ENCODE results near the gene TAS2R13.

TAS2R13 gene, protein sequence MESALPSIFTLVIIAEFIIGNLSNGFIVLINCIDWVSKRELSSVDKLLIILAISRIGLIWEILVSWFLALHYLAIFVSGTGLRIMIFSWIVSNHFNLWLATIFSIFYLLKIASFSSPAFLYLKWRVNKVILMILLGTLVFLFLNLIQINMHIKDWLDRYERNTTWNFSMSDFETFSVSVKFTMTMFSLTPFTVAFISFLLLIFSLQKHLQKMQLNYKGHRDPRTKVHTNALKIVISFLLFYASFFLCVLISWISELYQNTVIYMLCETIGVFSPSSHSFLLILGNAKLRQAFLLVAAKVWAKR

DNA sequence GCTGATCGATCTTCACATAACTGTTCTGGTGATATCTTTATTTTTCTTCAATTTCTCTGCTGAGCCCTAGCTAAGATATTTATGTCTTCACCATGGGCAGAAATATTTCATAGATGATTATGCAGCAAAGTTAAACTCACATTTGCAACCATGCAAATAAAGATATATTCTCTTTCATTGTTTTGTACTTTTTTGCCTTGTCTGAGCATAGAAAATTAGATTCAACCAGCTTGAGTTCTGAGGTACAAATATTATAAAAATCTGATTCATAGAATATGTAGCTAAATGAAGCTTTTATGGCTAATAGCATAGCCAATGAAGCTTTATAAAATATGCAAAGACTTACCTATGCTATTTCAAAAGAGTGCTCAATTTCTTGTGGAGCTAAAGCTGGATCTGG is at the start of gene TAS2R13:
Gene TAS2R13, minus strand, starts transcription at position 101 of the 400 bp plus-strand sequence. CDS start 264 bp downstream, outside the sequence.
- no peak for DNase-seq (ENCODE audit: low spot score)

DNA sequence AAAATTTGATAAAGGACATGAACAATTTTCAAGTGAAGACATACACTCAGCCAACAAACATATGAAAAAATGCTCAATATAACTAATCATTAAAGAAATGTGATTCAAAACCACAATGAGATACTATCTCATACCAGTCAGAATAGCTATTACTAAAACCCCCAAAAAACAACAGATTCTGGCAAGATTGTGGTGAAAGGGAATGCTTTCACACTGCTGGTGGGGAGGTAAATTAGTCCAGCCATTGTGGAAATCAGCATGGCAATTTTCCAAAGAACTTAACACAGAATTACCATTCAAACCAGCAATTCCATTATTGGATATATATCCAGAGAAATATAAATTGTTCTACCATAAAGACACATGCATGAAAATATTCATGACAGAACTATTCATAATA is 48.4 kb upstream of the TAS2R13 start:
- DNase-seq (ENCODE audit: low spot score), result no peak

DNA sequence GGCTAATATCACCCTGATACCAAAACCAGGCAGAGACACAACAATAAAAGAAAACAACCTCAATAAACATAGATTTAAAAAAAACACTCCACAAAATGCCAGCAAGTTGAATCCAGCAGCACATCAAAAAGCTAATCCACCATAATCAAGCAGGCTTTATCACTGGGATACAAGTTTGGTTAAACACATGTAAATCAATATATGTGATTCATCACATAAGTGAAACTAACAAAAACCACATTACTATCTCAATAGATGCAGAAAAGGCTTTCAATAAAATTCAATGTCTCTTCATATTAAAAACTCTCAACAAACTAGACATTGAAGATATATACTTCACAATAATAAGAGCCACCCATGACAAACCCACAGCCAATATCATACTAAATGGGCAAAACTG is 46.7 kb upstream of the TAS2R13 start:
- no peak for DNase-seq (ENCODE audit: low spot score)

DNA sequence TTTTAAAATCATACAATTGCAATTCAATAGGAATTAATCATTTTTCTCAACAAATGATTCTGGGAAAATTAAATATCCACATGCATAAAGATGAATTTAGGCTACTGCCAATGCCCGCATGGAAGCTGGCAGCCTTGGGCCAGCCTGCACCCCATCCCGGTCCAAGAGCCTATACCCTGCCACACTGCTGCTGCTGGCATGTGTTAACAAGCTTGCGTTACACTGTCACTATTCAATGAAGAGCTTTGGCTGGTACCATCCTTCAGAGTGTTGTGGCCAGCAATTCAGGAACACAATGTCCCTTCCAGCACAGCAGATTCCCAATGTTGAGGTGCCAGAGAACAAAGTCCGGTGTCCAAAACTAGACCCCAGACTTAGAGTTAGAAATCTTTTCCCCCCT is 43.3 kb upstream of the TAS2R13 start:
- DNase-seq (ENCODE audit: low spot score), result no peak

DNA sequence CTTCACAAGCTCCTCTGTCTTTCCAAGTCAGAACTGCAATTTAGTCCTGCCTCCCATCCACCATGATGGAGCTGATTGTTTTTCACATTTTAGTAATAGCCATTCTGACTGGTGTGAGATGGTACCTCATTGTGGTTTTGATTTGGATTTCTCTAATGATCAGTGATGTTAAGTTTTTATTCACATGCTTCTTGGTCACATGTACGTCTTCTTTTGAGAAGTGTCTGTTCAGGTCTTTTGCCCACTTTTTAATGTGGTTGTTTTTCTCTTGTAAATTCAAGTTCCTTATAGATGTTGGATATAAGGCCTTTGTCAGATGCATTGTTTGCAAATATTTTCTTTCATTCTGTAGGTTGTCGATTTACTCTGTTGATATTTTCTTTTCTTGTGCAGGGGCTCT is 33.8 kb upstream of the TAS2R13 start:
- DNase-seq (ENCODE audit: low spot score), result no peak

DNA sequence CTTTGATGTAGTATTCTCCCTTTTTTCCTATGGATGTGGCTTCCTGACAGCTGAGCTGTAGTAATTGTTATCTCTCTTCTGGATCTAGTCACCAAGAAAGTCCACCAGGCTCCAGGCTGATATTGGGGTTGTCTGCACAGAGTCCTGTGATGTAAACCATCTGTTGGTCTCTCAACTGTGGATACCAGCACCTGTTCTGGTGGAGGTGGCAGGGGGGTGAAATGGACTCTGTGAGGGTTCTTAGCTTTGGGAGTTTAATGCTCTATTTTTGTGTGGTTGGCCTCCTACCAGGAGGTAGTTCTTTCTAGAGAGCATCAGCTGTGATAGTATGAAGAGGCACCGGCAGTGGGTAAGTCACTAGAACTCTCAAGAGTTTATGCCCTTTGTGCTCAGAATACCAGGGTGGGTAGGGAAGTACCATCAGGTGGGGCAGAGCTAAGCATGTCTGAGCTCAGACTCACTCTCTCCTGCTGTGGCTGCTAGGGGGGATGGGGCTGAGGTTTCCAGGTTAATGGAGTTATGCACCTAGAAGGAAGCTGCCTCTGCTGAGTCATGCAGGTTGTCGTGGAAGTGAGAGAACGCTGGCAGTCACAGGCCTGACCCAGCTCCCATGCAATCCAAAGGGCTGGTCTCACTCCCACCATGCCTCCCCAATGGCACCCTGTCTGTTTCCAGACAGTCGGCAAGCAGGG is 32.7 kb upstream of the TAS2R13 start:
- DNase-seq (ENCODE audit: low spot score), result no peak

DNA sequence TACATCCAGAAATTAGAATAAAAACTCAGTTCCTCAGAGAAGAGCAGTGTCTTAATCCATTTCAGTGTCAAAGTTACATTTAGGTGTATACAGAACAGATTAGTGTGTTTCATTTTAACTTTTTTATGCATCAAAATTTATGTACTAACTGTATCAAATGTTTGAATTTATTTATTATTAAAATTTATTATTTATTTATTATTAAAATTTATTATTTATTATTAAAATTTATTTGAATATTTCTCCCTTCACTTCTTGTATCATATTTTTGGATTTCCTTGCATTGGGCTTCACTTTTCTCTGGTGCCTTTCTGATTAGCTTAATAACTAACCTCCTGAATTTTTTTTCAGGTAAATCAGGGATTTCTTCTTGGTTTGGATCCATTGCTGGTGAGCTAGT is 32.0 kb upstream of the TAS2R13 start:
- DNase-seq (ENCODE audit: low spot score), result no peak

DNA sequence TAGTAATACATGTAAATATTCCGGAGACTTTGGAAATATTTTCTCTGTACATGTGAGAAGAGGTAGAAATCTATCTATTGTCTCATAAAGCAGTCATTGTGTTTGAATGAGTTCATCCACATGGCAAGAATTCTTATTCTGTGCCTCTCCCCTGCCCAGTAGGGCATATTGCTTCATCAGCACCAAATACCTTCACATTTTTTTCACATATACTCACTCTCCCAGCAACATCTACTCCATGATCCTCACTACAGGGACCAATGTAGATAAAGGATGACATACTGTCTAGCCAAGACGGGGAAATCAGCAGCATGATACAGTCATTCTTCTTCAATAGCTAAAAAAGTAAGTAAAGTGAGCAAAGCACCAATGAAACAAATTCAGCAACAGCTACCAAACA is 31.0 kb upstream of the TAS2R13 start:
- DNase-seq (ENCODE audit: low spot score), result peak; percentile 70

DNA sequence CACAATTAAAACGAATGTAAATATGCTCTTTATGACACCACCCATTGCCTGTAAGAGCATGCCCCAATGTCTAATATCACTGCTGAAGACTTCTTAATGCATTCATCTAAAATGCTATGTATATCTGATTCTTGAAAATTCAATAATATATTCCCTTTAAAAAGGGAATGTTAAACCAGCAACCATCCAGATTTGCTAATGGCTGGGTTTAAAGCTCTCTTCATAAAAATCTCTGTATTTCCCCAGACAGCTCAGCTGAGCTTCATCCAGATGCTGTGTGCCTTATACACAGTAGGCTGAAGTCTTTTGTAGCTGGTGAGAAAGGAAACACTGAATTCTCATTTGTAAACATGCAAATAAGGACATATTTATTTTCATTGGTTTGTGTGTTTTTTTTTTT is 29.8 kb upstream of the TAS2R13 start, which contains the start of gene TAS2R14:
Gene TAS2R14, minus strand, starts transcription at position 101 of the 400 bp plus-strand sequence. Its CDS starts 56 bp downstream, at position 45.
- DNase-seq (ENCODE audit: low spot score), result no peak

DNA sequence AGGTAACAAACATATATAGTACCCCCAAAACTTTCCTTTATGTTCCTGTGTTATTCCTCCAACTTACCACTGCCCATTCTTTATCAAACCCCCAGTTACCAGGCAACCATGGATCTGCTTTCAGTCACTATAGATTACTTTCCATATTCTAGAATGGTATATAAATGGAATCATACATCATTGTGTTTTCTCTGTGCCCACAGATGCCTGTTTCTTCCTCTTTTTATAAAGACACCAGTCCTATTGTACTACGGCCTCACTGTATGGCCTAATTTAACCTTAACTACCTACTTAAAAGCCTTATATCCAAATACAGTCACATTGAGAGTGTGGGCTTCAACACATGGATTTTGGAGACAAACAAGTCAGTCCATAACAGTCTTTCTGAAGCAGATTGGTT is 27.1 kb upstream of the TAS2R13 start:
- no peak for DNase-seq (ENCODE audit: low spot score)

DNA sequence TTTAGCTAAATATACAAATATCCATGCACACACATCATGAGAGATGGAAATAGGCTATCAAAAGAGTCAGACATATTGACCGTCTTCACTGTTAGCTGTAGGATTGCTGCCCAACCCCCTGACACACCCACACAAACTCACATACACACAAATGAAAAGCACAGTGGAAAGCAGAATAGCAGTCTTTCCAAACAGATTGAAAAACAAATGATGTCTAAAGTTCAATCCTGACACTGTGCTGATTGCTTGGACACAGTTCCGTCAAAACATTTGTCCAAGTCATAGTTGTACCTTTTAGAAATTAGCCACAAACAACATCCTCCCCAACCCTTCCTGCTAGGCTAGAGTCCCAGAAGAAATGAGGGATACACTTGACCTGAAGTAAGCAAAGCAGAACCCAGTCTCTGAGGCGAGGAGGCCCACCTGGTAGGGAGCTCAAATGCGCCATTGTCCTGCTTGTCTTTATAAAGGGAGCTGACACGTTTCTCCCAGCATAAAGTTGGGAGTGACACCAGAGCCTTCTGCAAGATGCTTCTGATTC is 19.5 kb upstream of the TAS2R13 start, which contains the start of gene PRH2:
Gene PRH2, plus strand, starts transcription at position 491 of the 541 bp plus-strand sequence. Its CDS starts 38 bp downstream, at position 529.
- DNase-seq (ENCODE audit: low spot score), result no peak

DNA sequence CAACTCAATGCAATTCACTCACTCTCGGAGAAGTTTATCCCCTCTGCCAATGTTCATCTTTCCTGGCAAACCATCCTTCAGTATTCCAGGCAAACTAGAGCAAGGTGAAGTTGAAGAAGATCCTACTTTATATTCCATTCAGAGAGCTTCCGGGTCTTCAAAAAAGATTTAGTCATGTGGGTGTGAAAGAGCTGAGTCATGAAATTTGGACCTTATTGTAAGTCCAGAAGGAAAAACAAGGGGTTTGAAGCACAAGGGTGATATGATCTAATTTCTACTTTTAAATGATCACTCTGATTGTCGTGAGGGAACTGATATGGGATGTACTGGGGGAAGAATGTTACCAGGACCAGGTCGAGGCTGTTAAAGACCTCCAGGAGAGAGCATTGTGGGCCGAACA is 16.9 kb upstream of the TAS2R13 start:
- no peak for DNase-seq (ENCODE audit: low spot score)

DNA sequence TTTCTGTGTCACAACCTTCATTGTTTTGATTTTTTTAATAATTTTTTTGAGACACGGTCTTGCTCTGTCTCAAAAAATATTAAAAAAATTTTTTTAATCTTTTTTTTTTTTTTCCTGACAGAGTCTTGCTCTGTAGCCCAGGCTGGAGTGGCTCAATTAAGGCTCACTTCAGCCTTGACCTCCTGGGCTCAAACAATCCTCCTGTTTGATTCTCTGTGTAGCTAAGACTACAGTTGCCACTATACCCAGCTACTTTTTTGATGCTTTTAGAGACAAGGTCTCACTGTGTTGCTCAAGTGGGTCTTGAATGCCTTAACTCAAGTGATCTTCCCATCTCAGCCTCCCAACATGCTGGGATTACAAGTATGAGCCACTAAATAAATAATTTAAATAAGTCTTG is 10.4 kb upstream of the TAS2R13 start:
- no peak for DNase-seq (ENCODE audit: low spot score)

DNA sequence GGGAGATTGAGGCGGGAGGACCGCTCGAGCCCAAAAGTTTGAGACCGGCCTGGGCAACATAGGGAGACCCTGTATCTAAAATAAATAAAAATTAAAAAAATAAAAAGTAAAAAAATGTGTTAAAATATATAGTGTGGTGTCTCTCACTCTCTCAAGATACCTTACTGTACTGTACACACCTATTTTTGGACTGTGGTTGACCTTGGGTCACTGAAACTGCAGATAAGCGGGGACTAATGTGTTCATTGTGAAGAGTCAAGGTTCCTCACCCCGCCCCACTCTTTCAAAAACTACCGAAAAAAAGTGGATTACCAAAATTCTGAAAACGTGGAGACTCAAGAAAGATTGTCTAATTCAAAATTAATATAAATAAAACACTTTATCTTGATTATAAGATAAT is 1.0 kb upstream of the TAS2R13 start:
- no peak for DNase-seq (ENCODE audit: low spot score)

DNA sequence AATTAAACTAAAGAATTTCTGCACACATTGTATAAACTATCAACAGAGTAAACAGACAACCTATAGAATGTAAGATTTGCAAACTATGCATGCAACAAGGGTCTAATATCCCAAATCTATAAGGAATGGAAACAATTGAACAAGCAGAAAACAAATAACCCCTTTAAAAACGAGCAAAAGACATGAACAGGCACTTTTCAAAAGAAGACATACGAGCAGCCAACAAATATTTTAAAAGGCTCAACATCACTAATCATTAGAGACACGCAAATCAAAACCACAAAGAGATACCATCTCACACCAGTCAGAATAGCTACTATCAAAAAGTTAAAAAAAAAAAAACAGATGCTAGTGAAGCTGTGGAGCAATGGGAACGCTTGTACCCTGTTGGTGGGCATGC is 4.7 kb downstream of the TAS2R13 start:
- DNase-seq (ENCODE audit: low spot score), result no peak

DNA sequence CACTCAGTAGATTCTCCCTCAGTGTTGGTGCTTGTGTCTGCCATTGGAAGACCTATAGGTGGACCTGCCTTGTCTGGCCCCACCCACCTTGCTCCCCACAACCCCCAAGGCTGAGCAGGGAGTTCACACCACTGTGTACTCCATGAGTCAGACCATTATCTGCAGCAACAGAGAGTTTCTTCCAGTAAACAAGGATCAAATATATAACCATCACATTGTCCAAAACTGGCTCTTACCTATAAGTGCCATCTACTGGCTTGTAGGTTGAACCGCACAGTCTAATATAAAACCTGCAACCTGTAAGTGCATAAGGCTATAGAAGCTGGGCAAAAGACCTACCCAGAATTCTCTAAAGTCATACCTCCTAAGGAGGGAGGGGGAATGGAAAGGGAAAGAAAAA is 7.9 kb downstream of the TAS2R13 start:
- no peak for DNase-seq (ENCODE audit: low spot score)

DNA sequence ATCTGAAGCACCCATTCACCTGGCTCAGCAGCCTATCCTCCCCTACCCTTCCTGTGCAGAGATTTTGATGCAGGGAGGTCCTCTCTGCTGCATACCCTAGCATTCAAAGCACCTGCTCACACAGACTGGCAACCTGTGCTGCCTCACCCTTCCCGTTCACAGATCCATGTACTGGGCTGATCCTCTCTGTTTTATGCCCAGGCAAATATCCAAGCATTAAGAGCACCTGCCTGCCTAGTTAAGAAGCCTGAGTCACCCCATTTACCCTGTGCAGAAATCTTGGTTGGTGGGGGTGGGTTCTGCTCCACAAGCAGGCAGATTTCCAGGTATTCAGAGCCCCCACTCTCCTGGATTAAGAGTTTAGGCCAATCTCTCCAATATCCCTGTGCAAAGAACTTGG is 8.4 kb downstream of the TAS2R13 start:
- DNase-seq (ENCODE audit: low spot score), result no peak

DNA sequence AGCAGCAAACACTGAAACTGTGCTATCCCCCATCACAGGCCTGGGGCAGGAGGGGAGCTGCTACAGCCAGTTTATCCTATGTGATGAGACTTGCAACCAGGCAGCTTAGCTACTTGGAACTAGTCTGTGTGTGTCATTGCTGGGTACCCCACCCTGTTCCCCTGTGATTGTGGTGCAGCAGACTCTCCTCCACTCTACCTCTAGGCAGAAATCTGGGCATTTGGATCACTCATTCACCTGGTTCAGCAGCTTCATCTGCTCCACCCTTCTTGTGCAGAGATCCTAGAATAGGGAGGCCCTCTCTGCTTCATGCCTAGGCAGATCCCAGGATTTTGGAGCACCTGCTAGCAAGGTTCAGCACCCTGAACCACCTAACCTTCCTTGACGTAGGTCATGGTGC is 8.8 kb downstream of the TAS2R13 start:
- no peak for DNase-seq (ENCODE audit: low spot score)

DNA sequence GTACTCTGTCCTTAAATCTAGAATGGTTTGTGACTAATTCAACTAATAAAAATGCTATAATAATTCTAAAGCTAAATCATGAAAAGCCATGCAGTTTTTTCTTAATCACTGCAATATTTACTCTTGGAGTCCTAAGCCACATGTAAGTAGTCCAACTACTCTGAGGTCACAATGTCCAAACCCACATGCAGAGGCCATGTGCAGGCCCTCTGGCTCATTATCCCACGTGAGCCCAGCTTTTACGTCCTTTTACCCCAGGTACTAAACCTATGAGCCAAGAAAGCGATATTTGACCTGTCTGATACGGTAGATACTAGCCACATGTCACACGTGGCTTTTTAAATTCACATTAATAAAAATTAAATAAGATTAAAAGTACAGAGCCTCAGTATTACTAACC is 12.5 kb downstream of the TAS2R13 start:
- DNase-seq (ENCODE audit: low spot score), result no peak

DNA sequence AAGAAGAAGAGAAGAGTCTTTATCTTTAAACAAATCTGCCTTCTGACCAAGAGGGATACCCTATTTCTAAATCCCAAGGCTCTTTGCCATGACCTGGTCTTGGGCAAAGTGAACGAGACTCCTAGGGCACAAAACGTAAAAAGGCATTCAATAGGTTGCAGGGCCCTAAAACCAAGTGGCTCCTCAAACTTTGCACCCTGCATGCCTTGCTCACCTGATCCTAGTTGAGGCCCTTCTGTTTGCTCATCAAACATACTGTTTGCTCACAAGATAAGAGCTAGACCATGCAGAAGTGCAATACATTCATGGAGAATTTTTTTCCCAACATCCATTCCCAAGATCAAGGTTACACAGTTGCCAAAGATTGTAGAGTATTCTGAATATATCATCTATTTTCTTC is 17.4 kb downstream of the TAS2R13 start:
- DNase-seq (ENCODE audit: low spot score), result no peak

DNA sequence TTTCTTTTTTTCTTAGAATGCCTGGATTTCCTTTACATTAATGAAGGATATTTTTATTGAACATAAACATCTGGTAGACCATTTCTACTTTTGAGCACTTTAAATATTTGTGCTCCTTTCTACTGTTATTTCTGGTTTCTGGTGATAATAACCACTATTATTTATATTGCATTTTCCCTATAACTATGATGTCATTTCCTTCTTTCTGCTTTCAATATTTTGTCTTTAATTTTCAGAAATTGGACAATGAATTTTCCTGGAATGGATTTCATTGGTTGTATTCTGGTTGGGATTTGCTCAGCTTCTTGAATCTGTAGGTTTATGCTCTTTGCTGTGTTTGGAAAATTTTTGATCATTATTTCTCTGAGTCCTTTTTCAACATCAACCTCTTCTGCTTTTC is 20.1 kb downstream of the TAS2R13 start:
- DNase-seq (ENCODE audit: low spot score), result no peak

DNA sequence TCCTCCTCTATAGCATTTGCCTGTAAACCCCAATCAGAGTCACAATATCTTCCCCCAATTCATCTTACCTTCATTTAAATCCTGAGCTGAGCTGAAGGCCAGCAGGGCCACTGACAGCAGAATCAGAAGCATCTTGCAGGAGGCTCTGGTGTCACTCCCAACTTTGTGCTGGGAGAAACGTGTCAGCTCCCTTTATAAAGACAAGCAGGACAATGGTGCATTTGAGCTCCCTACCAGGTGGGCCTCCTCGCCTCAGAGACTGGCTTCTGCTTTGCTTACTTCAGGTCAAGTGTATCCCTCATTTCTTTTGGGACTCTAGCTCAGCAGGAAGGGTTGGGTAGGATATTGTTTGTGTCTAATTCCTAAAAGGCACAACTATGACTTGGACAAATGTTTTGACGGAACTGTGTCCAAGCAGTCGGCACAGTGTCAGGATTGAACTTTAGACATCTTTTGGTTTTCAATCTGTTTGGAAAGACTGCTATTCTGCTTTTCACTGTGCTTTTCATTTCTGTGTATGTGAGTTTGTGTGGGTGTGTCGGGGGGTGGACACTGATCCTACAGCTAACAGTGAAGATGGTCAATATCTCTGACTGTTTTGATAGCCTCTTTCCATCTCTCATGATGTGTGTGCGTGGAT is 25.2 kb downstream of the TAS2R13 start, which contains the start of gene PRH1:
Gene PRH1, minus strand, starts transcription at position 170 of the 640 bp plus-strand sequence. Its CDS starts 38 bp downstream, at position 132.
- no peak for DNase-seq (ENCODE audit: low spot score)

DNA sequence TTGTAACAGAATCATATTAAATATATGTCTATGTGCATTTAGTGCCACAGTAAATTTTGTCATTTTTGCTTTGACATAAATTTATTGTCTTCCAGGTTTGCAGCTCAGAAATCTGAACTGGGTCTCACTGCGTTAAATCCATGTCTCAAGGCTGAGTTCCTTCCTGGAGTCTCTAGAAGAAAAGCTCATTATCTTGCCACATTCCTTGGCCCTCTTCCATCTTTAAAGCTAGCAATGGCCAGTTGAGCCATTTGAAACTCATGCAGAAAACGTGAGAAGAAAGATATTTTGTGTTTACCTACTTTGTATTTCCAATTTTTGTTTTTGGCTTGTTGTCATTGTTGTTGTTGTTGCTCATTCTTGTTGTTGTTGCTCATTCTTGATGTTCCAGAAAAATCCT is 36.0 kb downstream of the TAS2R13 start:
- no peak for DNase-seq (ENCODE audit: low spot score)

All from GM03348 (cell line).